ENCODE measurements around the gene ADRB2. TPM values are rescaled to one million over a fixed set of nuclear protein-coding genes. Genes with fewer than 3 reads are reported as not detected.

The ADRB2 gene
- total and polyA plus RNA-seq, 2 of the 13 experiments (the other 11 are each of a cell fraction or from before 2014, with no cell fraction given) = not detected

DNA sequence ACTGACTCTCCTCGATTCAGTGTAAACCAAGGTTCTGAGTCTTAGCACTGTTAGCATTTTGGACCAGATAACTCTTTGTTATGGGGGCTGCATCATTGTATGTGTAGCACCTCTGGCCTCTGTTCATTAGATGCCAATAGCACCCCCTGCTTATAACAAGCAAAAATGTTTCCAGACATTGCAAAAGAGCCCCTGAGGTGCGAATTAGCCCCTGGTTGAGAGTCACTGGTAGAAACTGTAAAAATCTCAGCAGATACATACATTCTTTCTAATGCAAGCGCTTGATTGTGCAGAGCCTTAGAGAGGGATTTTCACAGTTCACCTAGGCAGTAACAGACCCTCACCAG lies 2.8 kb downstream of the ADRB2 start:
- Histone ChIP-seq H3K9ac (ENCODE audit: insufficient read depth, low read depth, low read length) (no peak overlapping the region), H4K20me1 (ENCODE audit: insufficient read depth, low read length) (no peaks in the 10 kb centered on the region), H3K36me3 (replicated peaks in 1 of 2; ENCODE audit: control insufficient read depth in 1 of 2, insufficient read depth in 2 of 2, low read length in 2 of 2) (no peaks in the 10 kb centered on the region), H3K9me3 (ENCODE audit: low read length) (no peaks in the 10 kb centered on the region), H3K4me2 (ENCODE audit: low read depth, low read length) (no peak overlapping the region), H3K4me1 (ENCODE audit: insufficient read depth, low read length) (peaks cover 8% of the 10 kb centered on the region), H3K79me2 (ENCODE audit: insufficient read depth, low read length) (no peaks in the 10 kb centered on the region), H3K27ac (ENCODE audit: extremely low read length, insufficient read depth, low read length) (no peak overlapping the region), H3K4me3 (replicated peaks in 1 of 3; ENCODE audit: insufficient read depth in 1 of 3, low read depth in 2 of 3, low read length in 3 of 3) (no peak overlapping the region), H2AFZ (ENCODE audit: low read length) (no peak overlapping the region), H3K27me3 (ENCODE audit: control insufficient read depth in 1 of 2, insufficient read depth in 2 of 2, low read length in 2 of 2) (peaks cover 2 to 7% of the 10 kb centered on the region in 2 experiments; a peak in 4 of 5 replicates)
- WGBS (ENCODE audit: low lambda C conversion rate) = 32% methylated on average over 3 of the region's 3 CpGs
- no peak for ATAC-seq
- intact Hi-C loops (cut with micrococcal nuclease; ENCODE audit: unreplicated experiment) (loop anchor here (10.0 kb wide), 1 partner anchor 436 kb away; no protein-coding TSS in a partner anchor), in situ Hi-C loops (cut with HindIII; ENCODE audit: extremely low pct_ligation_motif_present, low pct_unique_long_range_greater_than_20kb) (loop anchor here (10.0 kb wide), 1 partner anchor 206 kb away; no protein-coding TSS in a partner anchor)
- POLR2A ChIA-PET = no interaction called here
- TF ChIP-seq, protein P1, sequence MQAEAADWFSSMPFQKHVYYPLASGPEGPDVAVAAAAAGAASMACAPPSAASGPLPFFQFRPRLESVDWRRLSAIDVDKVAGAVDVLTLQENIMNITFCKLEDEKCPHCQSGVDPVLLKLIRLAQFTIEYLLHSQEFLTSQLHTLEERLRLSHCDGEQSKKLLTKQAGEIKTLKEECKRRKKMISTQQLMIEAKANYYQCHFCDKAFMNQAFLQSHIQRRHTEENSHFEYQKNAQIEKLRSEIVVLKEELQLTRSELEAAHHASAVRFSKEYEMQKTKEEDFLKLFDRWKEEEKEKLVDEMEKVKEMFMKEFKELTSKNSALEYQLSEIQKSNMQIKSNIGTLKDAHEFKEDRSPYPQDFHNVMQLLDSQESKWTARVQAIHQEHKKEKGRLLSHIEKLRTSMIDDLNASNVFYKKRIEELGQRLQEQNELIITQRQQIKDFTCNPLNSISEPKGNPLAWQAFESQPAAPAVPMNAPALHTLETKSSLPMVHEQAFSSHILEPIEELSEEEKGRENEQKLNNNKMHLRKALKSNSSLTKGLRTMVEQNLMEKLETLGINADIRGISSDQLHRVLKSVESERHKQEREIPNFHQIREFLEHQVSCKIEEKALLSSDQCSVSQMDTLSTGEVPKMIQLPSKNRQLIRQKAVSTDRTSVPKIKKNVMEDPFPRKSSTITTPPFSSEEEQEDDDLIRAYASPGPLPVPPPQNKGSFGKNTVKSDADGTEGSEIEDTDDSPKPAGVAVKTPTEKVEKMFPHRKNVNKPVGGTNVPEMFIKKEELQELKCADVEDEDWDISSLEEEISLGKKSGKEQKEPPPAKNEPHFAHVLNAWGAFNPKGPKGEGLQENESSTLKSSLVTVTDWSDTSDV (CRISPR knock-in tag; IDR thresholded peaks at IDR 0.05) = no peak
- TF ChIP-seq ZNF160 (CRISPR knock-in tag; IDR thresholded peaks at IDR 0.05) = no peak
- TF ChIP-seq, protein P2, sequence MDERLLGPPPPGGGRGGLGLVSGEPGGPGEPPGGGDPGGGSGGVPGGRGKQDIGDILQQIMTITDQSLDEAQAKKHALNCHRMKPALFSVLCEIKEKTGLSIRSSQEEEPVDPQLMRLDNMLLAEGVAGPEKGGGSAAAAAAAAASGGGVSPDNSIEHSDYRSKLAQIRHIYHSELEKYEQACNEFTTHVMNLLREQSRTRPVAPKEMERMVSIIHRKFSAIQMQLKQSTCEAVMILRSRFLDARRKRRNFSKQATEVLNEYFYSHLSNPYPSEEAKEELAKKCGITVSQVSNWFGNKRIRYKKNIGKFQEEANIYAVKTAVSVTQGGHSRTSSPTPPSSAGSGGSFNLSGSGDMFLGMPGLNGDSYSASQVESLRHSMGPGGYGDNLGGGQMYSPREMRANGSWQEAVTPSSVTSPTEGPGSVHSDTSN (CRISPR knock-in tag; IDR thresholded peaks at IDR 0.05) = no peak
- TF ChIP-seq, protein P3, sequence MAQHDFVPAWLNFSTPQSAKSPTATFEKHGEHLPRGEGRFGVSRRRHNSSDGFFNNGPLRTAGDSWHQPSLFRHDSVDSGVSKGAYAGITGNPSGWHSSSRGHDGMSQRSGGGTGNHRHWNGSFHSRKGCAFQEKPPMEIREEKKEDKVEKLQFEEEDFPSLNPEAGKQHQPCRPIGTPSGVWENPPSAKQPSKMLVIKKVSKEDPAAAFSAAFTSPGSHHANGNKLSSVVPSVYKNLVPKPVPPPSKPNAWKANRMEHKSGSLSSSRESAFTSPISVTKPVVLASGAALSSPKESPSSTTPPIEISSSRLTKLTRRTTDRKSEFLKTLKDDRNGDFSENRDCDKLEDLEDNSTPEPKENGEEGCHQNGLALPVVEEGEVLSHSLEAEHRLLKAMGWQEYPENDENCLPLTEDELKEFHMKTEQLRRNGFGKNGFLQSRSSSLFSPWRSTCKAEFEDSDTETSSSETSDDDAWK (CRISPR knock-in tag; IDR thresholded peaks at IDR 0.05) = no peak
- TF ChIP-seq GZF1 (CRISPR knock-in tag; IDR thresholded peaks at IDR 0.05) = no peak
- no peak for TF ChIP-seq IRF2 (CRISPR knock-in tag; IDR thresholded peaks at IDR 0.05)
- TF ChIP-seq ZNF616 (CRISPR knock-in tag; IDR thresholded peaks at IDR 0.05; ENCODE audit: low read depth) = no peak
- TF ChIP-seq SIX1 (CRISPR knock-in tag; IDR thresholded peaks at IDR 0.05; ENCODE audit: borderline replicate concordance) = no peak
- no peak for TF ChIP-seq ELF4 (CRISPR knock-in tag; IDR thresholded peaks at IDR 0.05; ENCODE audit: borderline replicate concordance)
- no peak for TF ChIP-seq DNMT3B (CRISPR knock-in tag; conservative IDR thresholded peaks at IDR 0.05)
- no peak for TF ChIP-seq HNF4A (CRISPR knock-in tag; IDR thresholded peaks at IDR 0.05)
- TF ChIP-seq KLF16 (CRISPR knock-in tag; IDR thresholded peaks at IDR 0.05) = no peak
- no peak for TF ChIP-seq ZNF382 (CRISPR knock-in tag; IDR thresholded peaks at IDR 0.05; ENCODE audit: borderline replicate concordance)
- TF ChIP-seq SETDB1 (CRISPR knock-in tag; IDR thresholded peaks at IDR 0.05; ENCODE audit: borderline replicate concordance) = no peak
- TF ChIP-seq ZNF253 (CRISPR knock-in tag; IDR thresholded peaks at IDR 0.05; ENCODE audit: borderline replicate concordance) = no peak
- no peak for TF ChIP-seq CAMTA2 (CRISPR knock-in tag; IDR thresholded peaks at IDR 0.05; ENCODE audit: borderline replicate concordance)
- no peak for TF ChIP-seq POLR2AphosphoS2 (IDR thresholded peaks at IDR 0.05; ENCODE audit: low read depth, low read length)
- no peak for TF ChIP-seq POLR2G (IDR thresholded peaks at IDR 0.05; ENCODE audit: low read depth, low read length)
- TF ChIP-seq ZNF761 (CRISPR knock-in tag; conservative IDR thresholded peaks at IDR 0.05) = no peak
- no peak for DNase-seq (ENCODE audit: low spot score)
- BruUV-seq (replicated peaks) = no TSS peak
- CTCF ChIA-PET (ENCODE audit: low intra/inter-chr PET ratio, low total read pairs) = no interaction called here
- FAIRE-seq = no peak

All from HepG2 (cell line).